ENCODE results near the gene PRKAG2. TPM values are rescaled to one million over a fixed set of nuclear protein-coding genes. Genes with fewer than 3 reads are reported as not detected.

The PRKAG2 gene
- total RNA-seq, 4 donors from 2014 or later = 19.5 to 30.8 (median 27.6) TPM

DNA sequence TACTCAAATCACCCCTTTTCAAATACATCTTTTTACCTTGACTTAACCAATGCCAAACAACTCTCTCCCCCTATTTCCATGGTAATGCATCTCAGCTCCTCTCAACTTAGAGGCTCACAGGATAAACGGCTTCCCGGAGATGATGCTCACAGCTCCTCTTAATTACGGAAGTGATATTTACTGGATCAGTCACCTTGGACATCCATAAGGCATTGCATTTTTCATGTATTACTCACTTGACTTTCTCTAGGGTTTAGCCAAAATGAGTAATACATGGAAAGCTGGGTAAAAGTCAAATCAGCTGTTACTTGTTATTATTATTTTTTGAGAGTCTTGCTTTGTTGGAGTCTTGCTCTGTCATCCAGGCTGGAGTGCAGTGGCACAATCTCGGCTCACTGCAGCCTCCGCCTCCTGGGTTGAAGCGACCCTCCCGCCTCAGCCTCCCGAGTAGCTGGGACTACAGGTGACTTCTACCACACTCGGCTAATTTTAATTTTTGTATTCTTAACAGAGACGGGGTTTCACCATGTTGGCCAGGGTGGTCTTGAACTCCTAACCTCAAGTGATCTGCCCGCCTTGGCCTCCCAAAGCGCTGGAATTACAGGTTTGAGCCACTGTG is 283.9 kb downstream of the PRKAG2 start:
- TF ChIP-seq, protein P1, sequence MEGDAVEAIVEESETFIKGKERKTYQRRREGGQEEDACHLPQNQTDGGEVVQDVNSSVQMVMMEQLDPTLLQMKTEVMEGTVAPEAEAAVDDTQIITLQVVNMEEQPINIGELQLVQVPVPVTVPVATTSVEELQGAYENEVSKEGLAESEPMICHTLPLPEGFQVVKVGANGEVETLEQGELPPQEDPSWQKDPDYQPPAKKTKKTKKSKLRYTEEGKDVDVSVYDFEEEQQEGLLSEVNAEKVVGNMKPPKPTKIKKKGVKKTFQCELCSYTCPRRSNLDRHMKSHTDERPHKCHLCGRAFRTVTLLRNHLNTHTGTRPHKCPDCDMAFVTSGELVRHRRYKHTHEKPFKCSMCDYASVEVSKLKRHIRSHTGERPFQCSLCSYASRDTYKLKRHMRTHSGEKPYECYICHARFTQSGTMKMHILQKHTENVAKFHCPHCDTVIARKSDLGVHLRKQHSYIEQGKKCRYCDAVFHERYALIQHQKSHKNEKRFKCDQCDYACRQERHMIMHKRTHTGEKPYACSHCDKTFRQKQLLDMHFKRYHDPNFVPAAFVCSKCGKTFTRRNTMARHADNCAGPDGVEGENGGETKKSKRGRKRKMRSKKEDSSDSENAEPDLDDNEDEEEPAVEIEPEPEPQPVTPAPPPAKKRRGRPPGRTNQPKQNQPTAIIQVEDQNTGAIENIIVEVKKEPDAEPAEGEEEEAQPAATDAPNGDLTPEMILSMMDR (IDR thresholded peaks at IDR 0.05) = no peak
- no peak for TF ChIP-seq POLR2A (IDR thresholded peaks at IDR 0.05)
- Histone ChIP-seq H3K4me1 (peaks cover 15 to 17% of the 10 kb centered on the region in 2 donors), H3K27ac (no peak overlapping the region), H3K4me3 (replicated peaks in 1 of 3) (no peak overlapping the region), H3K36me3 (no peaks in the 10 kb centered on the region), H3K27me3 (no peaks in the 10 kb centered on the region), H3K9me3 (no peaks in the 10 kb centered on the region)
- no peak for DNase-seq
- WGBS, 2 donors = 90 to 92% methylated on average over 12 of the region's 12 CpGs
- intact Hi-C loops (cut with DNase I) = no loop called here

DNA sequence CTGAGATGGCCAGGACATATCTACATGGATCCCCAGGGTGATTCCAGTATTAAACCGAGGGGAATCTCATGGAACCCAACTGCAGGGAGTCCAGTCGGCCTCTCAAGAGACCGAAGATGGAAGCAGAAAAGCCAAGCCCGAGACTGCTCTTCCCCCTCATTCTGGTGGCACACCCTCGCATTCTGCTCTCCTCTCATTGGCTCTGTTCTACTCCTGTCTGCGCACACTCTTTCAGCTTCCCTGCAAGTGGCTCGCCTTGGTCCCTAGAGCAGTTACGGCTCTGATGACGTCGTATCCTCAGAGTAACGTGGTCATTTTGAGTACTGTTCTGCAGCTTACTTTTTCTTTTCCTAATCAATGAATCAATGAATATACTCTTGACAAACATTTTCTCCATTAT is 284.6 kb downstream of the PRKAG2 start:
- TF ChIP-seq POLR2A (IDR thresholded peaks at IDR 0.05) = no peak
- TF ChIP-seq, protein P1 (IDR thresholded peaks at IDR 0.05) = no peak

DNA sequence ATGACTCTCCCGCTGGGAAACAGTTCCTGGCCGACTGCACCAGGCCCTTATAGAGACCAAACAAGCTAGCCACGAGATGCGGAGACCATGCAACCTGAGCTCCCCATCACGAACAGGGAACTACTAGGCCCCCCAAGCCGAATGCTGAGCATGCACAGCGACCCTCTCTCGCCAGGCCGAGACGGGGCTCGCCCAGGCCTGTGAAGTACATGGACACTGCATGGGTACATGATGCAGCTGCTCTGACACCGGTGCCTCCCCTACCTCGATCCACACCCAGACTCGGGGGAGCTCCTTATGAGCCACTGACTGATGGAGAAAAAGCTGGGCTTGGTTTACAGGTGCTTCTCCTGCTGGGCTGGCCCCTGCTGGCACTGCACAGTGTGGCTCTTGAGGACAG is 285.0 kb downstream of the PRKAG2 start:
- no peak for DNase-seq
- Histone ChIP-seq H3K4me3 (replicated peaks in 1 of 3) (no peak overlapping the region), H3K4me1 (peaks cover 15 to 17% of the 10 kb centered on the region in 2 donors), H3K27me3 (no peaks in the 10 kb centered on the region), H3K9me3 (no peaks in the 10 kb centered on the region), H3K36me3 (no peaks in the 10 kb centered on the region), H3K27ac (no peak overlapping the region)
- WGBS, 2 donors = 95 to 97% methylated on average over 11 to 14 of the region's 14 CpGs
- TF ChIP-seq, protein P1 (IDR thresholded peaks at IDR 0.05) = no peak
- TF ChIP-seq POLR2A (IDR thresholded peaks at IDR 0.05) = no peak
- intact Hi-C loops (cut with DNase I) = no loop called here

More for the DNA sequence above, 284.6 kb downstream of the PRKAG2 start:
- H3K27me3 ChIP-seq = no peaks in the 10 kb centered on the region
- no peak overlapping the region for H3K4me3 ChIP-seq (replicated peaks in 1 of 3)
- DNase-seq = no peak
- H3K36me3 ChIP-seq = no peaks in the 10 kb centered on the region
- no peaks in the 10 kb centered on the region for H3K9me3 ChIP-seq
- WGBS, 2 donors = 96% methylated on average over 11 of the region's 11 CpGs
- H3K4me1 ChIP-seq = peaks cover 15 to 17% of the 10 kb centered on the region in 2 donors
- H3K27ac ChIP-seq = no peak overlapping the region
- intact Hi-C loops (cut with DNase I) = no loop called here

DNA sequence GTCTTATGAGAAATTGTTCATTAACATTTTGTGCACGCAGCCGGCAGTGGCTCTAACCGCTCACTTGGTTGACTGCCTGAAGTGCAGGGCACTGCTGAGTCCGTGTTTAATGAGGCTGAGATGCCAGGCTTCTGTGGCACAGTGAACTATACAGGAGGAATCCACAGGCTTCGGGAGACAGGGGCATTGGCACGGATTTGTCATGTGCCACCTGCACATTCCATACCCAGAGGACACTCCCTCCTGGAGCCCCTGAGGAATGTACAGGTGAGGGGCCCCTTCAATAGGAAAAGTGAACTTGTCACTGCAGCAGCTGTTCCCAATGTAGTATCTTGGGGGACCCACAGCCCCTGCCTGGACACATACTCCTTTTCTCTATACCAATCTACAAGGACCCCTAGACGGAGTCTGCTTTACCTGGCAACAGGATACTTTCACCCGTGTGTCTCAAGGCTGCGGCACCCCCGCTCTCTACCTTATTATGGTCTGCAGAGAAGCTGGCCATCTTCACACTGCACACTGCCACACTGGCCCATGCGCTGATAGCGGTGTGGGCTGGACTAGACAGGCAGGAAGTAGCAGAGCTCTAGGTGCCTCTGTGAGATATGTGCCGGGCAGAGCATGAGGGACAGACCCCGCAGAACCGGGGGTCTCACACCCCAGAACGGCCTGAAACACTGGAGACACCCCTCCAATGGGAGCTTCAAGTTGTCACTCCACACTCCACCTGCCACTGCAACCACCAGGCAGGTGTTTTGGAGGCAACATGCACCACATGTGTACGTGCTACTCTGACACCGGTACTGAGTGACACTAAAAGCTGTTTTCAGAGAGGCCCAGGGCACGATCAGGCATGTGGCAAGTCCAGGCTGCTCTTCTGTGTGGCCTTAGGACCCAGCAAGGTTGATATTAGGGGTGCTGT is 285.8 kb downstream of the PRKAG2 start:
- intact Hi-C loops (cut with DNase I) = no loop called here
- Histone ChIP-seq H3K36me3 (no peaks in the 10 kb centered on the region), H3K4me1 (peaks cover 15% of the 10 kb centered on the region in 2 donors), H3K27me3 (no peaks in the 10 kb centered on the region), H3K27ac (no peak overlapping the region), H3K4me3 (replicated peaks in 1 of 3) (no peak overlapping the region), H3K9me3 (no peaks in the 10 kb centered on the region)
- TF ChIP-seq, protein P1 (IDR thresholded peaks at IDR 0.05) = no peak
- TF ChIP-seq POLR2A (IDR thresholded peaks at IDR 0.05) = no peak
- peak; percentile 25 to 26 for DNase-seq
- 77 to 79% methylated on average over 16 to 19 of the region's 19 CpGs for WGBS, 2 donors

Measured in thyroid gland (tissue), 4 donors.